Uterus (tissue), 2 donors: ENCODE data around the gene ZBTB20.

Experiments used
- CTCF ChIP-seq, 4 experiments: fragments of 200-600 bp in 2 of 4; fragments of 450-650 bp in 2 of 4; sonication (generic) in 2 of 4; IDR thresholded peaks; one replicate each; pipeline ENCODE4 v1.5.1; 2016 to 2019; ENCODE audit warnings: antibody characterized with exemption in 4 of 4, mild to moderate bottlenecking in 2 of 4, moderate library complexity in 1 of 4
- POLR2A ChIP-seq, 2 donors: fragments of 450-650 bp; IDR thresholded peaks; one replicate each; pipeline ENCODE4 v1.6.1; 2016; ENCODE audit warnings: antibody characterized with exemption in 2 of 2, mild to moderate bottlenecking in 1 of 2, moderate library complexity in 1 of 2

- no peak for TF ChIP-seq CTCF (IDR thresholded peaks at IDR 0.05)
- TF ChIP-seq POLR2A (IDR thresholded peaks at IDR 0.05), result no peak
These were observed 46.3 kb downstream of the ZBTB20 start for GRCh38 chr3:115100806-115101205.
